Measurements from ENCODE around the gene DHX8. TPM values are rescaled to one million over a fixed set of nuclear protein-coding genes. Genes with fewer than 3 reads are reported as not detected.
"Not testable (repeated sequence)": the region's sequence is repeated elsewhere in the genome, so short reads cannot be mapped to it uniquely, and the experiment has no call there.

The DHX8 gene
- total and polyA plus RNA-seq, 4 experiments from 2014 or later, result 16.1 to 78.2 (median 59.8) TPM

- H3K27me3 ChIP-seq (ENCODE audit: insufficient read depth, low read length), result no peaks in the 10 kb centered on the region
- H3K36me3 ChIP-seq (ENCODE audit: insufficient read depth, low read length), result no peaks in the 10 kb centered on the region
- POLR2A ChIA-PET (ENCODE audit: partially characterized antibody), result no interaction called here
- Mint-ChIP-seq H3K27ac (no peak overlapping the region), H3K9me3 (peaks cover 0 to 2% (median 0%) of the 10 kb centered on the region in 8 donors), H3K4me3 (no peak overlapping the region), H3K4me1 (no peaks in the 10 kb centered on the region), H3K27me3 (peaks cover 9 to 10% of the 10 kb centered on the region in 2 donors), H3K36me3 (no peaks in the 10 kb centered on the region)
- H3K9me3 ChIP-seq (ENCODE audit: control insufficient read depth in 1 of 2, low read length in 2 of 2), result no peaks in the 10 kb centered on the region
- no peak overlapping the region for H3K4me3 ChIP-seq (ENCODE audit: low read length in 2 of 2)
- no peak for DNase-seq
- CTCF ChIA-PET (ENCODE audit: partially characterized antibody), result no interaction called here
- no peak overlapping the region for H3K27ac ChIP-seq (ENCODE audit: low read depth, low read length)
- no peaks in the 10 kb centered on the region for H3K4me1 ChIP-seq (ENCODE audit: insufficient read depth, low read length)
- intact Hi-C loops (cut with micrococcal nuclease), result no loop called here
Observed at GRCh38 chr17:43444223-43445008, 39.4 kb upstream of the DHX8 start.

- no peak overlapping the region for H3K4me3 Mint-ChIP-seq
- POLR2A ChIA-PET (ENCODE audit: partially characterized antibody), result no interaction called here
- no peak overlapping the region for H3K27ac ChIP-seq (ENCODE audit: low read depth, low read length)
- H3K27ac Mint-ChIP-seq, result no peak overlapping the region
- intact Hi-C loops (cut with micrococcal nuclease), result no loop called here
- no peaks in the 10 kb centered on the region for H3K9me3 ChIP-seq (ENCODE audit: control insufficient read depth in 1 of 2, low read length in 2 of 2)
- no peaks in the 10 kb centered on the region for H3K4me1 Mint-ChIP-seq
- peaks cover 7 to 9% of the 10 kb centered on the region in 2 donors for H3K27me3 Mint-ChIP-seq
- CTCF ChIA-PET (ENCODE audit: partially characterized antibody), result no interaction called here
- H3K4me1 ChIP-seq (ENCODE audit: insufficient read depth, low read length), result no peaks in the 10 kb centered on the region
- DNase-seq, result no peak
- peaks cover 0 to 2% (median 0%) of the 10 kb centered on the region in 8 donors for H3K9me3 Mint-ChIP-seq
- no peaks in the 10 kb centered on the region for H3K36me3 ChIP-seq (ENCODE audit: insufficient read depth, low read length)
- H3K4me3 ChIP-seq (ENCODE audit: low read length in 2 of 2), result no peak overlapping the region
- H3K27me3 ChIP-seq (ENCODE audit: insufficient read depth, low read length), result no peaks in the 10 kb centered on the region
- H3K36me3 Mint-ChIP-seq, result no peaks in the 10 kb centered on the region
Observed at GRCh38 chr17:43445009-43445589, 38.7 kb upstream of the DHX8 start.

- Histone ChIP-seq H3K4me3 (ENCODE audit: low read length in 2 of 2) (no peak overlapping the region), H3K27me3 (ENCODE audit: insufficient read depth, low read length) (no peaks in the 10 kb centered on the region), H3K9me3 (ENCODE audit: control insufficient read depth in 1 of 2, low read length in 2 of 2) (no peaks in the 10 kb centered on the region), H3K27ac (ENCODE audit: low read depth, low read length) (no peak overlapping the region), H3K36me3 (ENCODE audit: insufficient read depth, low read length) (no peaks in the 10 kb centered on the region), H3K4me1 (ENCODE audit: insufficient read depth, low read length) (no peaks in the 10 kb centered on the region)
- peak overlapping the region in 1 of 8 donors; percentile 21 for H3K4me3 Mint-ChIP-seq
- peaks cover 0 to 2% (median 0%) of the 10 kb centered on the region in 8 donors for H3K9me3 Mint-ChIP-seq
- H3K27ac Mint-ChIP-seq, result no peak overlapping the region
- H3K36me3 Mint-ChIP-seq, result no peaks in the 10 kb centered on the region
- no peak for DNase-seq
- intact Hi-C loops (cut with micrococcal nuclease), result no loop called here
- peaks cover 10 to 11% of the 10 kb centered on the region in 2 donors for H3K27me3 Mint-ChIP-seq
- ChIA-PET POLR2A (ENCODE audit: partially characterized antibody) (no interaction called here), CTCF (ENCODE audit: partially characterized antibody) (interaction anchor here (1.2 kb wide), 1 partner anchor 37 kb away, joined by 3 read pairs; the partner anchor contains the start of gene DHX8)
- H3K4me1 Mint-ChIP-seq, result no peaks in the 10 kb centered on the region
Observed at GRCh38 chr17:43446773-43447172, 37.0 kb upstream of the DHX8 start.

- Mint-ChIP-seq H3K27ac (no peak overlapping the region), H3K4me3 (no peak overlapping the region), H3K9me3 (peaks cover 0 to 2% (median 0%) of the 10 kb centered on the region in 8 donors), H3K27me3 (peaks cover 10 to 13% of the 10 kb centered on the region in 2 donors), H3K4me1 (no peaks in the 10 kb centered on the region), H3K36me3 (no peaks in the 10 kb centered on the region)
- intact Hi-C loops (cut with micrococcal nuclease), result no loop called here
- no peak overlapping the region for H3K4me3 ChIP-seq (ENCODE audit: low read length in 2 of 2)
- no peak overlapping the region for H3K27ac ChIP-seq (ENCODE audit: low read depth, low read length)
- H3K9me3 ChIP-seq (ENCODE audit: control insufficient read depth in 1 of 2, low read length in 2 of 2), result no peaks in the 10 kb centered on the region
- ChIA-PET POLR2A (ENCODE audit: partially characterized antibody) (no interaction called here), CTCF (ENCODE audit: partially characterized antibody) (no interaction called here)
- H3K36me3 ChIP-seq (ENCODE audit: insufficient read depth, low read length), result no peaks in the 10 kb centered on the region
- no peak for DNase-seq
- H3K27me3 ChIP-seq (ENCODE audit: insufficient read depth, low read length), result no peaks in the 10 kb centered on the region
- no peaks in the 10 kb centered on the region for H3K4me1 ChIP-seq (ENCODE audit: insufficient read depth, low read length)
Observed at GRCh38 chr17:43448720-43449469, 34.9 kb upstream of the DHX8 start.

- Histone ChIP-seq H3K9me3 (ENCODE audit: control insufficient read depth in 1 of 2, low read length in 2 of 2) (no peaks in the 10 kb centered on the region), H3K4me1 (ENCODE audit: insufficient read depth, low read length) (no peaks in the 10 kb centered on the region), H3K36me3 (ENCODE audit: insufficient read depth, low read length) (no peaks in the 10 kb centered on the region), H3K27me3 (ENCODE audit: insufficient read depth, low read length) (no peaks in the 10 kb centered on the region), H3K27ac (ENCODE audit: low read depth, low read length) (no peak overlapping the region), H3K4me3 (ENCODE audit: low read length in 2 of 2) (no peak overlapping the region)
- peaks cover 0 to 2% (median 0%) of the 10 kb centered on the region in 8 donors for H3K9me3 Mint-ChIP-seq
- H3K27ac Mint-ChIP-seq, result no peak overlapping the region
- peaks cover 8 to 12% of the 10 kb centered on the region in 2 donors for H3K27me3 Mint-ChIP-seq
- no peaks in the 10 kb centered on the region for H3K36me3 Mint-ChIP-seq
- ChIA-PET POLR2A (ENCODE audit: partially characterized antibody) (no interaction called here), CTCF (ENCODE audit: partially characterized antibody) (no interaction called here)
- intact Hi-C loops (cut with micrococcal nuclease), result no loop called here
- no peak for DNase-seq
- H3K4me3 Mint-ChIP-seq, result no peak overlapping the region
- no peaks in the 10 kb centered on the region for H3K4me1 Mint-ChIP-seq
Observed at GRCh38 chr17:43449470-43450248, 34.1 kb upstream of the DHX8 start.

GRCh38 chr17:43450791-43451190 lies 33.0 kb upstream of the DHX8 start:
- CTCF ChIA-PET (ENCODE audit: partially characterized antibody); H3K9me3 ChIP-seq (ENCODE audit: control insufficient read depth in 1 of 2, low read length in 2 of 2); H3K27ac ChIP-seq (ENCODE audit: low read depth, low read length); H3K27ac Mint-ChIP-seq; POLR2A ChIA-PET (ENCODE audit: partially characterized antibody); H3K4me1 Mint-ChIP-seq; H3K4me1 ChIP-seq (ENCODE audit: insufficient read depth, low read length); H3K27me3 ChIP-seq (ENCODE audit: insufficient read depth, low read length); H3K9me3 Mint-ChIP-seq; intact Hi-C loops (cut with micrococcal nuclease); H3K36me3 Mint-ChIP-seq; H3K4me3 Mint-ChIP-seq; DNase-seq; H3K36me3 ChIP-seq (ENCODE audit: insufficient read depth, low read length); H3K4me3 ChIP-seq (ENCODE audit: low read length in 2 of 2): not testable (repeated sequence)
- peaks cover 8 to 16% of the 10 kb centered on the region in 2 donors for H3K27me3 Mint-ChIP-seq

- H3K4me1 ChIP-seq (ENCODE audit: insufficient read depth, low read length); H3K27ac Mint-ChIP-seq; POLR2A ChIA-PET (ENCODE audit: partially characterized antibody); H3K9me3 ChIP-seq (ENCODE audit: control insufficient read depth in 1 of 2, low read length in 2 of 2); H3K4me1 Mint-ChIP-seq; H3K4me3 Mint-ChIP-seq; H3K36me3 Mint-ChIP-seq; H3K4me3 ChIP-seq (ENCODE audit: low read length in 2 of 2); DNase-seq; H3K9me3 Mint-ChIP-seq; H3K36me3 ChIP-seq (ENCODE audit: insufficient read depth, low read length); intact Hi-C loops (cut with micrococcal nuclease); H3K27ac ChIP-seq (ENCODE audit: low read depth, low read length); H3K27me3 ChIP-seq (ENCODE audit: insufficient read depth, low read length); CTCF ChIA-PET (ENCODE audit: partially characterized antibody): not testable (repeated sequence)
- peaks cover 7 to 19% of the 10 kb centered on the region in 2 donors for H3K27me3 Mint-ChIP-seq
Observed at GRCh38 chr17:43451741-43452140, 32.0 kb upstream of the DHX8 start.
